ENCODE data around the gene HOXA11. TPM values are rescaled to one million over a fixed set of nuclear protein-coding genes. Genes with fewer than 3 reads are reported as not detected.
A peak's percentile ranks its signal among the peaks of the same experiment; 100 is the strongest.

Gene HOXA11
- total RNA-seq, 1 experiment from 2014 or later, result not detected

GRCh38 chr7:27150568-27151340, 34.3 kb downstream of the HOXA11 start:
- H3K27ac ChIP-seq (ENCODE audit: insufficient read length, low read depth, low read length), result no peak overlapping the region
- peaks cover 97% of the 10 kb centered on the region for H3K27me3 ChIP-seq (ENCODE audit: insufficient read depth, low read length)
- no peak overlapping the region for H3K4ac ChIP-seq (ENCODE audit: low read depth, low read length)
- H3K56ac ChIP-seq (ENCODE audit: insufficient read length, low read depth, low read length), result no peak overlapping the region
- peak; percentile 86 for TF ChIP-seq CTCF (conservative IDR thresholded peaks at IDR 0.05)
- DNase-seq, result peak; percentile 82
- H3T11ph ChIP-seq (ENCODE audit: low read length), result no peak overlapping the region
- H3K23me2 ChIP-seq (ENCODE audit: insufficient read length, low read depth, low read length, poor library complexity, severe bottlenecking), result peaks cover 5% of the 10 kb centered on the region
- H3K9ac ChIP-seq (ENCODE audit: extremely low read depth, insufficient read length, low read length), result no peak overlapping the region
- H3K9me3 ChIP-seq (ENCODE audit: control insufficient read depth, low read depth, low read length), result no peaks in the 10 kb centered on the region
- Mint-ChIP-seq H3K27ac (no peak overlapping the region), H3K27me3 (ENCODE audit: low read depth) (peaks cover 100% of the 10 kb centered on the region), H3K4me3 (peak overlapping the region; percentile 25 to 66; a peak in 4 of 5 replicates), H3K36me3 (ENCODE audit: insufficient read depth in 1 of 3, low read depth in 3 of 3) (peaks cover 0 to 4% (median 0%) of the 10 kb centered on the region in 3 experiments; a peak in 3 of 7 replicates), H3K4me1 (peaks cover 10 to 26% of the 10 kb centered on the region in 2 experiments), H3K9me3 (peaks cover 24 to 27% of the 10 kb centered on the region in 2 experiments)
- H4K20me1 ChIP-seq (ENCODE audit: control insufficient read depth, insufficient read depth, insufficient read length), result no peaks in the 10 kb centered on the region
- H4K8ac ChIP-seq (replicated peaks; ENCODE audit: insufficient read length, low read depth, low read length), result no peak overlapping the region
- no peak overlapping the region for H2BK5ac ChIP-seq (ENCODE audit: insufficient read length, low read length)
- H3K4me1 ChIP-seq (ENCODE audit: insufficient read depth, low read length), result no peaks in the 10 kb centered on the region
- no peak overlapping the region for H2AK5ac ChIP-seq (ENCODE audit: insufficient read length, low read length)
- no peak overlapping the region for H3K14ac ChIP-seq (ENCODE audit: insufficient read depth, low read length)
- H2BK15ac ChIP-seq (ENCODE audit: low read depth, low read length), result no peak overlapping the region
- no peak overlapping the region for H3K18ac ChIP-seq (ENCODE audit: insufficient read length, low read depth, low read length)
- no peak overlapping the region for H2BK120ac ChIP-seq (ENCODE audit: low read depth, low read length, poor library complexity, severe bottlenecking)
- no peaks in the 10 kb centered on the region for H3K79me2 ChIP-seq (ENCODE audit: insufficient read depth, low read length)
- no peak overlapping the region for H3K23ac ChIP-seq (ENCODE audit: insufficient read length, low read depth, low read length)
- WGBS (ENCODE audit: extremely low coverage, insufficient read length, low lambda C conversion rate), result no CpG with 5 or more reads among the region's 58 CpGs
- H4K91ac ChIP-seq (ENCODE audit: insufficient read length, low read depth, low read length), result no peak overlapping the region
- H4K5ac ChIP-seq (ENCODE audit: insufficient read length, low read depth, low read length), result no peak overlapping the region
- H3K79me1 ChIP-seq (ENCODE audit: insufficient read depth, low read depth, low read length, poor library complexity, severe bottlenecking), result no peaks in the 10 kb centered on the region
- peak overlapping the region; percentile 4 for H3K4me2 ChIP-seq (ENCODE audit: insufficient read depth, insufficient read length, low read length)
- no peak overlapping the region for H2AFZ ChIP-seq (ENCODE audit: low read length)
- no peak overlapping the region for H2BK12ac ChIP-seq (ENCODE audit: insufficient read length, low read depth, low read length)
- H2BK20ac ChIP-seq (ENCODE audit: low read depth, low read length, poor library complexity, severe bottlenecking), result no peak overlapping the region

Data from H9 (cell line).